Activated T-helper 2 cell treated with anti-CD3 and anti-CD28 coated beads, Interferon-gamma antibody, Interleukin-2, Interleukin-4, amounts not matched to agents 10 μg/mL and 5 μg/mL and 100 μg/mL, durations not matched to agents 14 hours and 24 hours and 36 hours (primary cell): ENCODE results near the gene ZNF641. TPM values are rescaled to one million over a fixed set of nuclear protein-coding genes. Genes with fewer than 3 reads are reported as not detected.

Source experiments
- total RNA-seq: library from RNA; stranded (reverse); gene quantifications from 2 replicates; pipeline ENCODE4 v1.2.3, GENCODE V29; 2022

ZNF641 gene
- total RNA-seq, 1 donor from 2014 or later: 6.4 TPM

Other genes starting within 250 kb of the ZNF641 start
- gene SENP1, start 244.8 kb downstream of the ZNF641 start, total RNA-seq: 45.9 and 49.0 TPM in 2 replicates
- gene PFKM, start 231.6 kb downstream of the ZNF641 start, total RNA-seq: 55.2 and 67.3 TPM in 2 replicates
- gene ASB8, start 193.4 kb downstream of the ZNF641 start, total RNA-seq: 32.5 and 33.1 TPM in 2 replicates
- 0.34 and 0.64 TPM in 2 replicates for gene CCDC184, start 167.3 kb downstream of the ZNF641 start, total RNA-seq
- not detected in 2 replicates for gene OR10AD1, start 147.6 kb downstream of the ZNF641 start, total RNA-seq
- not detected in 2 replicates for gene ANP32D, start 121.6 kb upstream of the ZNF641 start, total RNA-seq
- not detected in 2 replicates for gene C12orf54, start 131.6 kb upstream of the ZNF641 start, total RNA-seq
- gene OR8S1, start 174.7 kb upstream of the ZNF641 start, total RNA-seq: not detected in 2 replicates
- not detected in 2 replicates for gene LALBA, start 219.1 kb upstream of the ZNF641 start, total RNA-seq